HG02938 (cell line): ENCODE measurements around the gene TMEM217.
"Not testable (repeated sequence)": the region's sequence is repeated elsewhere in the genome, so short reads cannot be mapped to it uniquely, and the experiment has no call there.

Source experiments
- ATAC-seq: cut with Tn5 transposase; IDR thresholded peaks from one replicate; pipeline ENCODE4 v1.9.1; 2021; ENCODE audit warnings: mild to moderate bottlenecking, moderate library complexity; ENCODE audit not compliant: unreplicated experiment

TMEM217 gene

DNA sequence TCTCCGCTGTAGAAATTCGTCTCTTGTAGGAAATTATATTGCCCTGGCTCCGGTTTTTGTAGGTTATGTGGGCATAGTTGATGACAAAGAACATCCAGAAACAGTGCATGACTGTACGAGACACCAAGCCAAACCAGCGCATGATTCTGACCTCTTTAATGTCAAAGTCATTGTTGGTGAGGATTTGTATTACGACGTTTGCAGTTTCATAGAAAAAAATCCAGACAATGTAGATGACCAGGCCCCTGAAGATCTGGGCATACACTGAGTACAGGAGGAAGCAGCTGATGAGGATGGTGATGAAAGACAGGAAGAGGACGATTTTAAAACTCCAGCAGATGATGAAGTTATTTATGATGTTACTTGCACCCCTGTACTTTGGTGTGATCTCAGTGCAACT lies 39.4 kb downstream of the TMEM217 start:
- no peak for ATAC-seq

DNA sequence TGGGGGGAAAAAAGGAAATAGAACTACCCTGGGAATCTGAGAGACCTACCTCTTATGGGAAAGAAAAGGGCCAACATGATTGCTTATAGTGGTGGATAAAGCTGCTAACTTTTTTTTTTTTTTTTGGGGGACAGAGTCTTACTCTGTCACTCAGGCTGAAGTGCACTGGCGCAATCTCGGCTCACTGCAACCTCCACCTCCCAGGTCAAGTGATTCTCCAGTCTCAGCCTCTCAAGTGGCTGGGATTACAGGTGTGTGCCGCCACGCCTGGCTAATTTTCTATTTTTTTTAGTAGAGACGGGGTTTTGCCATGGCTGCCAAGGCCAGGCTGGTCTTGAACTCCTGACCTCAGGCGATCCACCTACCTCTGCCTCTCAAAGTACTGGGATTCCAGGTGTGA lies 39.9 kb downstream of the TMEM217 start:
- no peak for ATAC-seq

DNA sequence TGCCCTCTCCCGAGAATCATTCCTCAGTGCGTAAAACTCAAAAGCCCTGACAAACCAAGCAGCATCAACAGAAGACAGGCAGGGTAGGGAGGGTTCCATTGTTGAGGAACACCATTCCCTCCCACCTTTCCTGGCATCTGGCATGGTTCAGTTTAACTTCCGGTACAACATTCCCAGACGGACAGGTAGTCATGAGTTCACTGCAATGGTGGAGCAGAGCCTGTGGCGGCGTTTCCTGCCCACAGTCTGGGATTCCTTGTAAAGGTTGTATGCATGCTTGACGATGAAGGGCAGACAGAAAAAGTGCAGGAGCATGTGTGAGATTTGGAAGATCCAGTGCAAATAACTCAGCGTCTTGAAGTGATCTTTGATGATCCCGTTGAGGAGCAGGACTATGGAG lies 45.7 kb downstream of the TMEM217 start:
- no peak for ATAC-seq

GRCh38 chr6:37210313-37210968 lies 47.5 kb downstream of the TMEM217 start:
- no peak for ATAC-seq

DNA sequence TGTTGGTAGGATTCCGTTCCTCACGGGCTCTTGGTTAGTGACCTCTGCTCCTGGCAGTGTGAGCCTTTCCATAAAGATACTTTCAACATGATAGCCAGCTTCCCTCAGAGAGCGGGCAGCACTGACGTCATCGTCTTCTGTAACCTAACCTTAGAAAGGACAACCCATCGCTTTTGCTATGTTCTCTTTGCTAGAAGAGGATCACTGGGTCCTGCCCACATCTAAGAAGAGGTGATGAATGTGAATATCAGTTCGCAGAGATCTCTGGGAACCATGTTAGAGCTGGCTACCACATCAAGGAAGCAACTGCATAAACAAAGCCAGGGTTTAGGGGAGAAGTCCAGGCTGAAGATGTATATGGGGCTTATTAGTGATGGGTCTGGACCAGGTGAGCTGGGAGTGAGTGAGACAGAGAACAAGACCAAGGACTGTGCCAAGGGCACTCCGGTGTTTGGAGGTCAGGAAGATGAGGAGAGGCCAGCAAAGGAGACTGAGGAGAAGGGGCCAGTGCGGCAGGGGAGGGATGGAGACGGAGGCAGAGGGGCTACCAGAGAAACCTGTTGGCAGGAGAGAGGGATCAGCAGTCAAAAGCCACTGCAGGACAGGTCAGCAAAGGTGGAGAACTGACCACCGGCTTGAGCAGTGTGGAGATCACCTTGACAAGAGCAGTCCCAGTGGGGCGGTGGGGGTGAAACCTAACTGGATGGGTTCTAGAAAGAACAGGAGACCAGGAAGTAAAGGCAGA lies 48.3 kb downstream of the TMEM217 start:
- ATAC-seq: no peak

DNA sequence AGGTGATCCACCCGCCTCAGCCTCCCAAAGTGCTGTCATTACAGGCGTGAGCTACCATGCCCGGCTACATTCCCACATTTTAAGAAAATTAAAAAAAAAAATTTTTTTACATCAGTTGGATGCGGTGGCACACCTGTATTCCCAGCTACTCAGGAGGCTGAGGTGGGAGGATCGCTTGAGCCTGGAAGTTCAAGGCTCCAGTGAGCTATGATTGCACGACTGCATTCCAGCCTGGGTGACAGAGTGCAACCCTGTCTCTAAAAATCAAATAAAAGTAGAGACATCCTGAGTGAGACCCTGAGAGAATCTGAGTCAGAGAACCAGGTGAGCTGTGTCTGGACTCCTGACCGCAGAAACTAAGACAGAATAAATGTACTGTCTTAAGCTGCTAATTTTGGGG lies 49.2 kb downstream of the TMEM217 start:
- ATAC-seq: no peak

DNA sequence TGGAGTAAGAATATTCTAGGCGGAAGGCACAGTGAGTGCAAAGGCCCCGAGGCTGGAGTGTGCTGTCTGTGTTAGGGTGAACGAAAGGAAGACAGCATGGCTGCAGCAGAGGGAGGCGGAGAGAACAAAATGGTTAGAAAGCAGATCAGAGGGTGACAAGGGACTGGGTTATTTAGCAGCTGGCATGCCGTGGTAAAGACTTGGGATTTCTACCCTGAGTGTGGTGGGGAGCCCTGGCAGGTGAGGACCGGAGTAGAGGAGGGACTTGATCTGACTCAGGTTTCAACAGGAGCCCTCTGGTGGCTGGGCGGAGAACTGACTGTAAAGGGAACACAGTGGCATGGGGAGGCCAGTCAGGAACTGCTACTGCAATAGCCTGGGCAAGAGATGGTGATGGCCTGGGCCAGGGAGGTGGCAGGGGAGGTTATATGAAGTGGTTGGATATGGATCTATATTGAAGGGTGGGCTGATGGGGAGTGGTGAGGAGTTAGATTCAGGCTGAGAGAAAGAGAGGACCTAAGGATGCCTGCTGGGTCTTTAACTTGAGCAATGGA lies 50.0 kb downstream of the TMEM217 start:
- no peak for ATAC-seq

- ATAC-seq: no peak
Measured at GRCh38 chr6:37206622-37207021, 51.3 kb downstream of the TMEM217 start.

DNA sequence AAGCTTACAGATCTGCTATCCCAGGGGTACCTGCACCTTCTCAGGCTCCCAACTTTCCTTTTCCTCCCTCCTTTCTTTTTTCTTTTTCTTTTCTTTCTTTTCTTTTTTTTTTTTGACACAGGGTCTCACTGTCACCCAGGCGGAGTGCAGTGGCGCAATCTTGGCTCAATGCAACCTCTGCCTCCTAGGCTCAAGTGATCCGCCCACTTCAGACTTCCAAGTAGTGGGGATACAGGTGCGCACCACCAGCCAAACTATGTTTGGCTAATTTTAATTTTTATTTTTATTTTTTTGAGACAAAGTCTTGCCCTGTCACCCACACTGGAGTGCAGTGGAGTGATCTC lies 52.0 kb downstream of the TMEM217 start:
- ATAC-seq: no peak

GRCh38 chr6:37205175-37205996 lies 52.6 kb downstream of the TMEM217 start:
- no peak for ATAC-seq

DNA sequence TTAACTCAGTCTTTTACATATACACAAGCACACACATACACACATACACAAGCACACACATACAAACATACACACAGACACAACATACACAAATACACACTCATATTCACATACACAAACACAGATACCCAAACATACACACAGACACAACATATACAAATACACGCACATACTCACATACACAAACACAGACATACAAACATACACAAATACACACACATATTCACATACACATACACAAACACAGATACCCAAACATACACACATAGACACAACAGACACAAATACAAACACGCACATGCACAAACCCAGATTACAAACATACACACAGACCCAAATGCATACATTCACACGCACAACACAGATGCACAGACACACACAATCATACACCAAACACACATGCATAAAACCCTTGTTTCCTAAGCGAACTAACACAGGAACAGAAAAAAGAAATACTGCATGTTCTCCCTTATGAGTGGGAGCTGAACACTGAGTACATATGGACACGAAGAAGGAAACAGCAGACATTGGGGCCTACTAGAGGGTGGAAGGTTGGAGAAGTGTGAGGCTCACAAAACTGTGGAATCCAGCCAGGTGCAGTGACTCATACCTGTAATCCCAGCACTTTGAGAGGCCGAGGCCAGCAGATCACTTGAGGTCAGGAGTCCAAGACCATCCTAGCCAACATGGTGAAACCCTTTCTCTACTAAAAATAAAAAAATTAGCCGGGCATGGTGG lies 53.8 kb downstream of the TMEM217 start:
- no peak for ATAC-seq

- no peak for ATAC-seq
Measured at GRCh38 chr6:37202788-37203491, 55.0 kb downstream of the TMEM217 start.

- ATAC-seq: no peak
Measured at GRCh38 chr6:37201726-37202125, 56.2 kb downstream of the TMEM217 start.

DNA sequence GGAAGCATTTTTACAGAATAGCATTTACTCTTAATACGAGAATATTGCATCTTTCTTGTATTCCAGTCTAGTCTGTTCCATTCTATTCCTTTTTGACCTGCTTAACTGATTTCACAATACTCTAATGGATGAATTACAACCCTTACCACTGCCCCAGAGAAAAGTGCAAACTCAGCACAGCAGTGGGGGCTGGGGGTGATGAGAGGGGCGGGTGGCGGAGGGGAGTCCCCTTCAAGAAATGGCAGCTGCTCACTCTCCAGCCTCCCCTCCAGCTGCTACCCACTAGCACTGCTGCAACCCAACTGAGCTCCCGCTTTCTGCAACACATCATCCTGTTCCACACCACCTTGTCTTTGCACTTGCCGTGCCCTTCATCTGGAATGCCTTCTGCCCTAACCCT lies 57.9 kb downstream of the TMEM217 start:
- ATAC-seq: no peak

- ATAC-seq: not testable (repeated sequence)
Measured at GRCh38 chr6:37196451-37196850, 61.5 kb downstream of the TMEM217 start.

GRCh38 chr6:37194886-37195285 lies 63.1 kb downstream of the TMEM217 start:
- not testable (repeated sequence) for ATAC-seq

DNA sequence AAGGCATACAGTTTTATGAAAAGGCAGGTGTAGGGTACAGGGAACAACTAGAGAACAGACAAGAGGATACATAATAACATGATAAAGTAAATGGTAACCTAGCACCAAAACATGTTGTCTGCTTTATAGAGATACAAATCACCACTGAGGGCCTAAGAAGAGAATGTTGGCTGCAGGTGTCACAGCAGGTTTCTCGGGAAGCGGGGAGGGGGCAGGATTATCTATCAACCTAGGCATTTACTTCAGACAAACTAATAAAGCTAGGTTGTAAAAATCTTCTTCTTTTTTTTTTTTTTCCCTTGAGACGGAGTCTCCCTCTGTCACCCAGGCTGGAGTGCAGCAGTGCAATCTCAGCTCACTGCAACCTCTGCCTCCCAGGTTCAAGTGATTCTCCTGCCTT lies 65.3 kb downstream of the TMEM217 start:
- ATAC-seq: no peak

- no peak for ATAC-seq
Measured at GRCh38 chr6:37190159-37190535, 67.8 kb downstream of the TMEM217 start.

DNA sequence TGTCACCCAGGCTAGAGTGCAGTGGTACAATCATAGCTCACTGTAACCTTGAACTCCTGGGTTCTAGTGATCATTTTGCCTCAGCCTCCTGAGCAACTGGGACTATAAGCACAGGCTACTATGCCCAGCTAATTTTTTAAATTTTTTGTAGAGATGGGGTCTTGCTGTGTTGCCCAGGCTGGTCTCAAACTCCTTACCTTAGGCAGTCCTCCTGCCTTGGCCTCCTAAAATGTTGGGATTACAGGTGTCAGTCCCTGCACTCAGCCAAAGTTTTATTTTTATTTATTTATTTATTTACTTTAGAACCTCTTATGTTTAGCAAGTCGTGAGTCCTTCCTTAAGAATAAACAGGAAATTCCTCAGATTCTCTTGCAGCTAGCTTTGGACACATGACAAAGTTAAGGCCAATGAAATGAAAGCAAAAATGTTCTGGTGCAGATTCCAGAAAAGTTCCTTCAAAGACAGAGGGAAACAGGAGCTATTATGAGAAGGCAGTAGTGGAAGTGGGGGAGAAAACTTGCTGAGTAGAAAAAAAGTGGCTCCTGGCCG lies 68.9 kb downstream of the TMEM217 start:
- ATAC-seq: no peak
